H9 (cell line): Measurements from ENCODE around the gene SLC25A3. TPM values are rescaled to one million over a fixed set of nuclear protein-coding genes. Genes with fewer than 3 reads are reported as not detected.
A peak's percentile ranks its signal among the peaks of the same experiment; 100 is the strongest.

ENCODE experiments used
- DNase-seq: peaks from one replicate; pipeline ENCODE4 v3.0.0-alpha.2; 2017
- H2AFZ ChIP-seq: one replicate; pipeline ENCODE4 v1.6.1; 2013; ENCODE audit warnings: mild to moderate bottlenecking, low read length, control low read depth, moderate library complexity
- H2AK5ac ChIP-seq: 2 replicates; pipeline ENCODE4 v1.6.1; 2013; ENCODE audit warnings: low read length, control low read depth, mixed read lengths; ENCODE audit not compliant: insufficient read length
- H2BK120ac ChIP-seq: one replicate; pipeline ENCODE4 v1.6.1; 2013; ENCODE audit warnings: low read depth, mild to moderate bottlenecking, low read length, control low read depth, inconsistent platforms; ENCODE audit not compliant: poor library complexity, severe bottlenecking
- H2BK12ac ChIP-seq: 2 replicates; pipeline ENCODE4 v1.6.1; 2013; ENCODE audit warnings: low read length, control low read depth, mixed read lengths, low read depth; ENCODE audit not compliant: insufficient read length
- H2BK15ac ChIP-seq: 2 replicates; pipeline ENCODE4 v1.6.1; 2013; ENCODE audit warnings: low read depth, low read length, control low read depth
- H2BK20ac ChIP-seq: one replicate; pipeline ENCODE4 v1.6.1; 2013; ENCODE audit warnings: low read depth, mild to moderate bottlenecking, low read length, control low read depth, inconsistent platforms; ENCODE audit not compliant: poor library complexity, severe bottlenecking
- H2BK5ac ChIP-seq: 2 replicates; pipeline ENCODE4 v1.6.1; 2013; ENCODE audit warnings: low read length, control low read depth, mixed read lengths; ENCODE audit not compliant: insufficient read length
- H3K14ac ChIP-seq: 2 replicates; pipeline ENCODE4 v1.6.1; 2013; ENCODE audit warnings: low read length, control low read depth; ENCODE audit not compliant: insufficient read depth
- H3K18ac ChIP-seq: 2 replicates; pipeline ENCODE4 v1.6.1; 2013; ENCODE audit warnings: low read depth, mild to moderate bottlenecking, mixed read lengths, low read length, control low read depth; ENCODE audit not compliant: insufficient read length
- H3K23ac ChIP-seq: 2 replicates; pipeline ENCODE4 v1.6.1; 2013; ENCODE audit warnings: low read length, control low read depth, mixed read lengths, low read depth; ENCODE audit not compliant: insufficient read length
- H3K23me2 ChIP-seq: 2 replicates; pipeline ENCODE4 v1.6.1; 2013; ENCODE audit warnings: low read depth, mild to moderate bottlenecking, mixed read lengths, low read length, control low read depth; ENCODE audit not compliant: insufficient read length, poor library complexity, severe bottlenecking
- H3K27ac ChIP-seq: 2 replicates; pipeline ENCODE4 v1.5.1; 2013; ENCODE audit warnings: low read length, control low read depth, mixed read lengths, low read depth; ENCODE audit not compliant: insufficient read length
- H3K27me3 ChIP-seq: 2 replicates; pipeline ENCODE4 v1.6.1; 2013; ENCODE audit warnings: low read length, control low read depth, inconsistent platforms; ENCODE audit not compliant: insufficient read depth
- H3K4ac ChIP-seq: 2 replicates; pipeline ENCODE4 v1.6.1; 2013; ENCODE audit warnings: low read depth, mild to moderate bottlenecking, control low read depth, inconsistent platforms, low read length, moderate library complexity
- H3K4me1 ChIP-seq: 2 replicates; pipeline ENCODE4 v1.6.1; 2013; ENCODE audit warnings: low read length, control low read depth, inconsistent platforms; ENCODE audit not compliant: insufficient read depth
- H3K4me2 ChIP-seq: 2 replicates; pipeline ENCODE4 v1.6.1; 2013; ENCODE audit warnings: low read length, control low read depth, mixed read lengths; ENCODE audit not compliant: insufficient read length, insufficient read depth
- H3K56ac ChIP-seq: 2 replicates; pipeline ENCODE4 v1.6.1; 2013; ENCODE audit warnings: low read depth, mild to moderate bottlenecking, mixed read lengths, low read length, control low read depth; ENCODE audit not compliant: insufficient read length
- H3K79me1 ChIP-seq: 2 replicates; pipeline ENCODE4 v1.6.1; 2013; ENCODE audit warnings: low read depth, mild to moderate bottlenecking, moderate library complexity, low read length, control low read depth, inconsistent platforms; ENCODE audit not compliant: insufficient read depth, poor library complexity, severe bottlenecking
- H3K79me2 ChIP-seq: 2 replicates; pipeline ENCODE4 v1.6.1; 2013; ENCODE audit warnings: low read length, control low read depth, inconsistent platforms; ENCODE audit not compliant: insufficient read depth
- H3K9ac ChIP-seq: 2 replicates; pipeline ENCODE4 v1.6.1; 2013; ENCODE audit warnings: low read length, control low read depth, mixed read lengths; ENCODE audit not compliant: insufficient read length; ENCODE audit errors: extremely low read depth
- H3K9me3 ChIP-seq: one replicate; pipeline ENCODE4 v1.6.1; 2013; ENCODE audit warnings: low read depth, low read length, inconsistent platforms; ENCODE audit not compliant: control insufficient read depth
- H3T11ph ChIP-seq: one replicate; pipeline ENCODE4 v1.6.1; 2013; ENCODE audit warnings: mild to moderate bottlenecking, low read length, control low read depth, inconsistent platforms
- H4K20me1 ChIP-seq: one replicate; pipeline ENCODE4 v1.6.1; 2013; ENCODE audit not compliant: control insufficient read depth, insufficient read length, insufficient read depth
- H4K5ac ChIP-seq: 2 replicates; pipeline ENCODE4 v1.6.1; 2013; ENCODE audit warnings: low read depth, mild to moderate bottlenecking, mixed read lengths, low read length, control low read depth; ENCODE audit not compliant: insufficient read length
- H4K8ac ChIP-seq: replicated peaks from 2 replicates; pipeline ENCODE4 v1.6.1; 2013; ENCODE audit warnings: low read length, control low read depth, mixed read lengths, low read depth; ENCODE audit not compliant: insufficient read length
- H4K91ac ChIP-seq: 2 replicates; pipeline ENCODE4 v1.6.1; 2013; ENCODE audit warnings: low read depth, mild to moderate bottlenecking, moderate library complexity, mixed read lengths, low read length, control low read depth; ENCODE audit not compliant: insufficient read length
- H3K27ac Mint-ChIP-seq, 3 experiments: 2 replicates in 2 of 3; 3 replicates in 1 of 3; pipeline ENCODE4 v1.8.0; 2020 to 2021; ENCODE audit warnings: mixed read lengths in 3 of 3, mild to moderate bottlenecking in 1 of 3, moderate library complexity in 1 of 3
- H3K27me3 Mint-ChIP-seq: 2 replicates; pipeline ENCODE4 v1.8.0; 2021; ENCODE audit warnings: low read depth, mild to moderate bottlenecking, moderate library complexity, mixed read lengths
- H3K36me3 Mint-ChIP-seq, 3 experiments: 2 replicates in 2 of 3; 3 replicates in 1 of 3; pipeline ENCODE4 v1.8.0; 2020 to 2021; ENCODE audit warnings: low read depth in 3 of 3, mixed read lengths in 3 of 3; ENCODE audit not compliant: insufficient read depth in 1 of 3
- H3K4me1 Mint-ChIP-seq, 2 experiments: 2 replicates each; pipeline ENCODE4 v1.8.0; 2020; ENCODE audit warnings: mixed read lengths in 2 of 2
- H3K4me3 Mint-ChIP-seq, 2 experiments: 2 replicates in 1 of 2; 3 replicates in 1 of 2; pipeline ENCODE4 v1.8.0; 2020 to 2021; ENCODE audit warnings: mild to moderate bottlenecking in 2 of 2, mixed read lengths in 2 of 2, moderate library complexity in 1 of 2
- H3K9me3 Mint-ChIP-seq, 2 experiments: 2 replicates in 1 of 2; 3 replicates in 1 of 2; pipeline ENCODE4 v1.8.0; 2020; ENCODE audit warnings: mild to moderate bottlenecking in 2 of 2, mixed read lengths in 2 of 2, moderate library complexity in 1 of 2
- WGBS: extraction: QIAGEN DNeasy Blood & Tissue Kit; methylation state at CpG from one replicate; pipeline ENCODE4 v1.1.7; 2013; ENCODE audit warnings: missing lambda C conversion rate, low lambda C conversion rate, mixed read lengths; ENCODE audit not compliant: insufficient read length; ENCODE audit errors: extremely low coverage; 5-methylcytosine and 5-hydroxymethylcytosine counted together
- total RNA-seq: library from RNA; stranded (reverse); gene quantifications from 2 replicates; pipeline ENCODE4 v1.2.1, GENCODE V29; 2021
- TF ChIP-seq, protein P1 (sequence below): fragments of 200-600 bp; sonication (generic); conservative IDR thresholded peaks from 3 replicates; pipeline ENCODE4 v1.8.0; 2021; ENCODE audit warnings: antibody characterized with exemption, mild to moderate bottlenecking

Gene SLC25A3
- total RNA-seq, 1 experiment from 2014 or later: 673 TPM

DNA sequence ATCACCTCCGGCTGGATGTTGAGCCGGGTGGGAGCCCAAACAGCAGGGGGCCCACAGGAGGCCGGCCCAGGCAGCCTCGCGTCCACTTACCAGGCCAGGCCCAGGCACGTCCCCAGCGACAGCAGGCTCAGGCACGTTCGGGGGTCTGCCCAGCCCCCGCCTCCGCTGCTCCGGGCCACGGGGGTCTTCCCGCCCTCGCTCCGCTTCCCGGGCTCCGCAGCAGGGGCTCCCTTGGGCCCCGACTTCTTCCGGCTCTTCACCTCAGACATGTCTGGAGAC, 50.9 kb downstream of the SLC25A3 start:
- Histone ChIP-seq H3K14ac (no peak overlapping the region), H3K9ac (peak overlapping the region; percentile 54), H4K5ac (no peak overlapping the region), H3K9me3 (no peaks in the 10 kb centered on the region), H3K56ac (no peak overlapping the region), H3K4me1 (no peaks in the 10 kb centered on the region; the same call in 1 of the 2 replicates), H2BK15ac (no peak overlapping the region), H2AFZ (no peak overlapping the region), H4K8ac (no peak overlapping the region), H3K4me2 (peak overlapping the region; percentile 88), H4K91ac (no peak overlapping the region), H2BK20ac (no peak overlapping the region), H3K27me3 (no peaks in the 10 kb centered on the region), H3K27ac (no peak overlapping the region), H3K4ac (no peak overlapping the region), H2BK5ac (no peak overlapping the region), H3K79me2 (no peaks in the 10 kb centered on the region; the same call in 1 of the 2 replicates), H3K23me2 (no peaks in the 10 kb centered on the region), H4K20me1 (peaks cover 3% of the 10 kb centered on the region), H3K79me1 (no peaks in the 10 kb centered on the region), H2BK120ac (no peak overlapping the region), H3K18ac (no peak overlapping the region), H3T11ph (no peak overlapping the region), H2BK12ac (no peak overlapping the region), H3K23ac (no peak overlapping the region), H2AK5ac (no peak overlapping the region)
- peak overlapping the region; percentile 89 to 96 (median 95); a peak in 6 of 7 replicates for H3K27ac Mint-ChIP-seq
- no peaks in the 10 kb centered on the region; a peak in 1 of 5 replicates for H3K9me3 Mint-ChIP-seq
- TF ChIP-seq, protein P1, sequence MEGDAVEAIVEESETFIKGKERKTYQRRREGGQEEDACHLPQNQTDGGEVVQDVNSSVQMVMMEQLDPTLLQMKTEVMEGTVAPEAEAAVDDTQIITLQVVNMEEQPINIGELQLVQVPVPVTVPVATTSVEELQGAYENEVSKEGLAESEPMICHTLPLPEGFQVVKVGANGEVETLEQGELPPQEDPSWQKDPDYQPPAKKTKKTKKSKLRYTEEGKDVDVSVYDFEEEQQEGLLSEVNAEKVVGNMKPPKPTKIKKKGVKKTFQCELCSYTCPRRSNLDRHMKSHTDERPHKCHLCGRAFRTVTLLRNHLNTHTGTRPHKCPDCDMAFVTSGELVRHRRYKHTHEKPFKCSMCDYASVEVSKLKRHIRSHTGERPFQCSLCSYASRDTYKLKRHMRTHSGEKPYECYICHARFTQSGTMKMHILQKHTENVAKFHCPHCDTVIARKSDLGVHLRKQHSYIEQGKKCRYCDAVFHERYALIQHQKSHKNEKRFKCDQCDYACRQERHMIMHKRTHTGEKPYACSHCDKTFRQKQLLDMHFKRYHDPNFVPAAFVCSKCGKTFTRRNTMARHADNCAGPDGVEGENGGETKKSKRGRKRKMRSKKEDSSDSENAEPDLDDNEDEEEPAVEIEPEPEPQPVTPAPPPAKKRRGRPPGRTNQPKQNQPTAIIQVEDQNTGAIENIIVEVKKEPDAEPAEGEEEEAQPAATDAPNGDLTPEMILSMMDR: no peak
- no peaks in the 10 kb centered on the region for H3K27me3 Mint-ChIP-seq
- no CpG with 5 or more reads among the region's 20 CpGs for WGBS
- peak; percentile 79 for DNase-seq
- H3K36me3 Mint-ChIP-seq: peaks cover 3 to 17% (median 7%) of the 10 kb centered on the region in 3 experiments
- H3K4me3 Mint-ChIP-seq: peak overlapping the region; percentile 94 to 97
- peaks cover 12 to 18% of the 10 kb centered on the region in 2 experiments for H3K4me1 Mint-ChIP-seq
